ENCODE measurements around the gene CTRL. TPM values are rescaled to one million over a fixed set of nuclear protein-coding genes. Genes with fewer than 3 reads are reported as not detected.

The CTRL gene
- total RNA-seq, 2 experiments from 2014 or later = 4.0 to 5.9 TPM

- POLR2A ChIA-PET = no interaction called here
- H3K27ac ChIP-seq (ENCODE audit: low read depth, low read length, poor library complexity, severe bottlenecking) = no peak overlapping the region
- BruUV-seq (replicated peaks) = no TSS peak
- CTCF ChIA-PET (ENCODE audit: unreplicated experiment) = interaction anchor here (1.2 kb wide), 1 partner anchor 12 kb away, joined by 3 read pairs; no protein-coding TSS in a partner anchor
- peaks cover 4% of the 10 kb centered on the region; the same call in 1 of the 2 replicates for H4K20me1 ChIP-seq (ENCODE audit: insufficient read depth, low read length)
- H3K79me2 ChIP-seq (ENCODE audit: insufficient read depth, low read depth, low read length) = no peaks in the 10 kb centered on the region
- intact Hi-C loops (cut with micrococcal nuclease; ENCODE audit: unreplicated experiment) = no loop called here
- H3K36me3 ChIP-seq (ENCODE audit: insufficient read depth, low read length) = peaks cover 31% of the 10 kb centered on the region; the same call in 1 of the 2 replicates
- H3K4me3 ChIP-seq (ENCODE audit: low read depth, low read length, poor library complexity, severe bottlenecking) = no peak overlapping the region
- no peak for TF ChIP-seq CTCF (conservative IDR thresholded peaks at IDR 0.05; ENCODE audit: low read length)
- no peak for TF ChIP-seq EZH2phosphoT487 (IDR thresholded peaks at IDR 0.05; ENCODE audit: borderline replicate concordance, low read depth, low read length)
- H3K9me2 ChIP-seq (ENCODE audit: insufficient read depth, low read length) = no peaks in the 10 kb centered on the region
- no peaks in the 10 kb centered on the region for H3K9me3 ChIP-seq (ENCODE audit: low read length)
- no peak overlapping the region for H2AFZ ChIP-seq (ENCODE audit: low read length)
- peaks cover 10% of the 10 kb centered on the region for H3K4me1 ChIP-seq (ENCODE audit: insufficient read depth, low read length, poor library complexity, severe bottlenecking)
- no peak for DNase-seq (ENCODE audit: low spot score)
- H3K4me2 ChIP-seq (ENCODE audit: low read length) = no peak overlapping the region
Measured at GRCh38 chr16:67927131-67927941, 4.3 kb downstream of the CTRL start.

- ChIA-PET CTCF (ENCODE audit: unreplicated experiment) (interaction anchor here (1.0 to 1.2 kb wide), 2 partner anchors 13 to 43 kb away, joined by 3 read pairs; no protein-coding TSS in a partner anchor), POLR2A (no interaction called here)
- no peak overlapping the region for H2AFZ ChIP-seq (ENCODE audit: low read length)
- H3K4me2 ChIP-seq (ENCODE audit: low read length) = peak overlapping the region; percentile 1; the same call in 1 of the 2 replicates
- H3K4me1 ChIP-seq (ENCODE audit: insufficient read depth, low read length, poor library complexity, severe bottlenecking) = peaks cover 10% of the 10 kb centered on the region
- no peak overlapping the region for H3K27ac ChIP-seq (ENCODE audit: low read depth, low read length, poor library complexity, severe bottlenecking)
- TF ChIP-seq CTCF (conservative IDR thresholded peaks at IDR 0.05; ENCODE audit: low read length) = no peak
- TF ChIP-seq EZH2phosphoT487 (IDR thresholded peaks at IDR 0.05; ENCODE audit: borderline replicate concordance, low read depth, low read length) = no peak
- H3K9me2 ChIP-seq (ENCODE audit: insufficient read depth, low read length) = no peaks in the 10 kb centered on the region
- H3K4me3 ChIP-seq (ENCODE audit: low read depth, low read length, poor library complexity, severe bottlenecking) = no peak overlapping the region
- BruUV-seq (replicated peaks) = no TSS peak
- H3K9me3 ChIP-seq (ENCODE audit: low read length) = no peaks in the 10 kb centered on the region
- H3K79me2 ChIP-seq (ENCODE audit: insufficient read depth, low read depth, low read length) = no peaks in the 10 kb centered on the region
- H3K36me3 ChIP-seq (ENCODE audit: insufficient read depth, low read length) = peaks cover 26% of the 10 kb centered on the region; the same call in 1 of the 2 replicates
- no peak for DNase-seq (ENCODE audit: low spot score)
- H4K20me1 ChIP-seq (ENCODE audit: insufficient read depth, low read length) = peaks cover 4% of the 10 kb centered on the region; the same call in 1 of the 2 replicates
- intact Hi-C loops (cut with micrococcal nuclease; ENCODE audit: unreplicated experiment) = no loop called here
Measured at GRCh38 chr16:67926181-67926750, 5.4 kb downstream of the CTRL start.
